AG08395 (cell line): ENCODE data around the gene FOXJ1.

ENCODE experiments used
- DNase-seq: peaks from one replicate; pipeline ENCODE4 v3.0.0; 2012; ENCODE audit warnings: mixed read lengths, low spot score

FOXJ1 gene

GRCh38 chr17:76140661-76141211, 309 bp downstream of the FOXJ1 start:
- DNase-seq = no peak

GRCh38 chr17:76139801-76140660, 1.0 kb downstream of the FOXJ1 start:
- DNase-seq = no peak

GRCh38 chr17:76138896-76139752, 1.9 kb downstream of the FOXJ1 start:
- DNase-seq = no peak

DNA sequence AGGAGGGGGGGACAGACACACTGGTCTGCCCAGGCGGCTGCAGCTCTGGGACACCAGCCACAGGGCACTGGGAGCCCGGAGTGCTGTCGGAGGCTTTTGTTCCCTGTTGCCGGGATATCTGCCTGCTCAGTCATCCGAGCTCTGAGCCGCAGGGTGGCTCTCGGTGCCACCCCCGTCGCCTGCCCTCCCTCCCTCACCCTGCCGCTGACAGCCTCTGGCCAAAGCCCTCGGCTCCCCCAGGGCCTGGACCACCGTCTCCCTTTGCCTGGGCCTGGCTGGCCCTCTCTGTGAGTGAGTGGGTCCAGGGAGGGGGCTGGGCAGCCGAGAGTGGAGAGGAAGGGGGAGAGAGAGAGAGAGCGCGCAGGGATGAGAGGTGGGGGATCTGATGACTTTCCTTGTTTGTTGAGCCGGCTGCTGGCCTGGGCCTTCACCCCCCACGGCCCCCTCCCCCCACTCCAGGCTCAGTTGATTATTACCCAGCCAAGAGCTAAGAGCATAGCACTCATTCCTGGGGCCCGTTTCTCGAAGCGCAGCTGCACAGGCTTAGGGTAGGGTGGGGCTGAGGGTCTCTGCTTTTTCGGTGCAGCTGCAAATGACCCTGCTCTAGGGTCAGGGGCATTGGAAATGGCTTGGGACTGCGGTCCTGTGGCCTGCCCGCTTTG, 2.7 kb downstream of the FOXJ1 start:
- DNase-seq = no peak

GRCh38 chr17:76137351-76138233, 3.5 kb downstream of the FOXJ1 start:
- no peak for DNase-seq

- DNase-seq = no peak
Measured at GRCh38 chr17:76137001-76137350, 4.1 kb downstream of the FOXJ1 start.

DNA sequence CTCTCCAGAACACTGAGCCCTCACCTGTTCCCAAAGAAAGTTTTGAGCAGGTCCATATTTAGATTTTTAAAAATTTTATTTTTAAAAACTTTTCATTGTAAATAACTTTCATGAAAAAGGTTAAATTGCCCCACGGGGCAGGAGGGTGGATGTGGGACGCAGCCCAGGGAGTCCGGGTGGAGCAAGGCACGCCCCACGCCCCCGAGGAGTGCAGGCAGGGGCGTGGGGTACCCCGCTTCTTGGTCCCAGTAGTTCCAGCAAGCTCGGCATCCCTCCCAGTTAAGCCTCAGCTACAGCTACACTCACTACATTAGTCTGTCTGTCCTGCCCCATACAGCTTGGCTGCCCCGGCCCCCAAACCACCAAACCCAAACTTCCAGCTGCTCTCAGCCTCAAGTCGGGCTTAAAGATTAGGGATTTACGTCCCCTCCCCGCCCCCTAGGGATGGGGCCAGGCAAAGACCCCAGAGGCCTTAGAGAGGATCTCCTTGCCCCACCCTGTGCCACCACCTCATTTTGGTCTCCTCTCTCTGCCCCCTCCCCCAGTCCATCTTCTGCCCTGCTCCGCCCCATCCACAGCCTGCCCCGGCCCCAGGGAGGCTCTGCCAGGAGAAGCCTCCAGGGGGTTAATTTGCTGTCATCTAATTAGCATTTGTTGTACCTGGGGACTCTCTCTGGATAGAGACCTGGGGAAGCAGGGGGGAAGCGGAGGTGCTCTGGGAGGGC, 4.6 kb downstream of the FOXJ1 start:
- DNase-seq = no peak

- no peak for DNase-seq
Measured at GRCh38 chr17:76135810-76136188, 5.2 kb downstream of the FOXJ1 start.

DNA sequence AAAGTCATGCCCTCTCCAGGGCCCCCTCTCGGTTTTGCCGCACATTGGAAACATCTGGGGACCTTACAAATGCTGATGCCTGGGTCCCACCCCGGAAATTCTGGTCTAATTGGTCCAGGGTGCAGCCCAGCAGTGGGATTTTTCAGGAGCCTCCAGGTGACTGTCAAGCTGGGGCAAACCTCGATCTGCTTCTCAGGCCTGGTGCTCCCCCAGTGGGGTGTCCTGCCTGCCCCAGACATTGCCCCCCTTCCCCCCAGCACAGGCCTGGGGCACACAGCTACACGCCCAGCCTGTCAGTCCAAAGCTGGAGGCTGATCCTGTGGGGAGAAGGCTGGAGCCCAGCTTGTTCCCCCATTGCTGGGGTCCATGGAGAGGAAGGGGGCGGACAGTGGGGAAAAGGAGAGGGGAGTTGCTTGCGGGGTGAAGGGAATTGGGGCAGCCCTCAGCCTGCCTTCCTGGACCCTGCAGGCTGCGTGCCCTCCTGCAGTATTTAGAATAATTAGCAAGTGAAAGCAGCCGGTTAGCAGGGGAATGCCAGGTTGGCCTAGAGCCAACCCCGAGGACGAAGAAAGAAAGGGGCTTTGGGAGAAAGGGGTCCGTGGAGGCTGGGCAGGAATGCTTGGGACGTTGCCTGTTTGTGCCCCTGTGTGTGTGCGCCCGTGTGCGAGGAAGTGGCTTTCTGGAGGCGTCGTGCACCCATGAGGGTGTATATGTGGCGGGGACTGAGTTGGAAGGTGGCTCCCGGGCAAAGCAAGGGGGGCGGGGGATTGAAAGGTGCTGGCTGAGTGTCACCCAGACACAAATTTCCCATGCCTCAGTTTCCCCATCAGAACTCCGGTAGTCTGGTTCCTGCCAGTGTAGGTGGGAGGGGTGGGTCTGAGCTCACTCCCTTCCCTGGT, 5.9 kb downstream of the FOXJ1 start:
- no peak for DNase-seq

DNA sequence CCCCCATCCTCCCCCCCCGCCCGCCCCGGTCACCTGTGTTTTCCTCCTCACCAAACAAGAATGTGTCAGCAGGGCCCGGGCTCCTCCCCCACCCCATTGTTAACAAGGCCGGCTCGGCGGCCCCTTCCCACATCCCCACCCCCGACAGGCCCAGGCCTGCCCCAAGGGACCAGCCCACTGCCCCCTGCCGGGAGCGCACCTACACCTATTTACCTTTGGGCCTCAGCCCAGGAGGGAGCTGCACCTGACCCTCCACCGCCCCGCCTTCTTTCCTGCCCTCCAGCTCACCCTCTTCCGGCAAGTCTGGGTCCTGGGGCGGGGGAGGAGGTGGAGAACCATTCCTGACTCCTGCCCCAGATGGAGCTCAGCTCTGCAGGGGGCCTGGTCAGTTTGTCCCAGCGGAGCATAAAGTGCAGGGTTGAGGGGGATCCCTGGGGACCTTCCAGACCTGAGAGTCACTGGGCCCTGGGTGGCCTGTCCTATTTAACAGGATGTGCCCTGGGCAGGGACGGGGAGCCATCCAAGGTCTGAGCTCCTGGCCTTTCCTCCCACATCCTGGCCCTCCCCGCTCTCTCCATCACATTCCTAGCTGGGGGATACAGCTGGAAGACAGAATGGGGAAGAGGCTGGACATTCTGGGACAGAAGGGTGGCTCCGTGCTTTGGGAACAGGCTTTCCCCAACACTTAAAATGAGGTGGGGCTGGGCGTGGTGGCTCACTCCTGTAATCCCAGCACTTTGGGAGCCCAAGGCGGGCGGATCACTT, 8.3 kb downstream of the FOXJ1 start:
- DNase-seq = no peak

- no peak for DNase-seq
Measured at GRCh38 chr17:76131692-76132573, 9.1 kb downstream of the FOXJ1 start.

GRCh38 chr17:76131051-76131691, 9.9 kb downstream of the FOXJ1 start:
- no peak for DNase-seq

- DNase-seq = no peak
Measured at GRCh38 chr17:76130473-76130872, 10.6 kb downstream of the FOXJ1 start.

DNA sequence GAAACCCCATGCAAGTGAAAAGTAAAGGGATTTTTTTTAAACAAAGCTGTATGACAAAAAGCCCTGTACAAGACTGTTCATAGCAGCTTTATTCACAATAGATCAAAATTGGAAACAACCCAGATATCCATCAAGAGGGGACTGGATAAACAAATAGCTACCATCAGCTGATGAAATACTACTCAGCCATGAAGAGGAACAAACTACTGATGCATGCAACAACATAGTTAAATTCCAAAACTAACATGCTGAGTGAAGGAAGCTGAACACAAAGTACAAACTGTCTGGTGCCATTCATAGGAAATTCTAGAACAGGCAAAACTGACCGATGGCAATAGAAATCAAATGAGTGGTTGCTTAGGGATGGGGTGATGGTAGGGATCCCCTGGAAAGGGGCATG, 15.1 kb downstream of the FOXJ1 start:
- no peak for DNase-seq

DNA sequence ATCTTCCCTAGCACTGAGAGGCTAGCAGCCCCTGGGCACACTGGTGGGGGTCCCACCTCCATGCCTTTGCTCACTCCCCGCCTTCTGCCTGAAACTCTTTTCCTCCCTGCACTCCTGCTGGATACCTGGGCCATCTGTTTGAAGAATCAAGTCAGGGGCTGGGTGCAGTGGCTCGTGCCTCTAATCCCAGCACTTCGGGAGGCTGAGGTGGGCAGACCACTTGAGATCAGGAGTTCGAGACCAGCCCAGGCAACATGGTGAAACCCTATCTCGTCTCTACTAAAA, 15.7 kb downstream of the FOXJ1 start:
- DNase-seq = no peak

DNA sequence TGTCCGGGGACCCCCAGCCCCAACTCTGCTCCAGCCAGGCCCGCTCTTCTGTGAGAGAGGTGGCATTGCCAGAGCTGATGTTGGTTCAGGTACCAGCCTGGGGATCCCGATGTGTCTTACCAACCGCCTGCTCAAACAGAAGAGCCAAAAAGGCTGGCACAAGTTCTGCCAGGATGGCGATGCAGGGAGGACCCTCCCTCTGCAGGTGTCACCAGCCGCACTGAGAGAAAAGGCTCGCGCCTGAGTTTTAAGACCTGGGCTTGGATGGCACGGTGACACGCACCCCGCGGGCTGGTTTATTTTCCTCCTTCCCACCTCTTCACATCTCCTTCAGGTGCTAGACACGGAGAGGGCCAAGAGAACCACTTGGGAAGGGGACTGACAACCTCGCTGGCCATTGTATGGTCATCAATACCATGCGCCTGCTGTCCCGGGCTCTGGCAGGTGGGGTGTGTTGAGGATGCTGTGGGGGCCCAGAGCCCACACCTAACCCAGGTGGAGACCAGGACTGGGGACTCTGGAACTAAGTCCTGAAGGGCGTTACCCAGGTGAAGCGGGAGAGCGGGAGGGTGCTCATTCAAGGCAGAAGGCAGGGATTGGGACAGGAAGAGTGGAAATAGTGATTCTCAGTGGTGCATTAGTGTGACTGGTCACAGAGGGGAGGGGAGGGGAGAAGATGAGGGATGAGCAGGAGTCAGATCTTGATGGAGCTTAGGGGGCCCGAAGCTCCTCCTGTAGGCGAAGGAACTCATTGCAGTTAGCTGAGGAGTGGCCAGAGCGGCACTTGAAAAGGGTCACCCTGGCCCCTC, 16.3 kb downstream of the FOXJ1 start:
- DNase-seq = no peak
